SJSA1 (cell line): ENCODE measurements around the gene MTNR1A. TPM values are rescaled to one million over a fixed set of nuclear protein-coding genes. Genes with fewer than 3 reads are reported as not detected.

Experiments used
- DNase-seq, 2 experiments: peaks; one replicate each; pipeline ENCODE4 v3.0.0-alpha.2; 2015 to 2020; ENCODE audit warnings: low spot score in 2 of 2, low read depth in 1 of 2
- H3K27ac ChIP-seq: fragments of 250-450 bp; sonication (Bioruptor Pico); 2 replicates; pipeline ENCODE4 v1.5.1; 2020; ENCODE audit warnings: mild to moderate bottlenecking, moderate library complexity
- H3K27me3 ChIP-seq: fragments of 250-450 bp; sonication (Bioruptor Pico); replicated peaks from 2 replicates; pipeline ENCODE4 v1.5.1; 2020; ENCODE audit warnings: mild to moderate bottlenecking, moderate library complexity
- H3K36me3 ChIP-seq: fragments of 250-450 bp; sonication (Bioruptor Pico); 2 replicates; pipeline ENCODE4 v1.5.1; 2020; ENCODE audit warnings: mild to moderate bottlenecking
- H3K4me1 ChIP-seq: fragments of 250-450 bp; sonication (Bioruptor Pico); replicated peaks from 2 replicates; pipeline ENCODE4 v1.6.1; 2021; ENCODE audit warnings: mild to moderate bottlenecking
- H3K4me3 ChIP-seq: fragments of 250-450 bp; sonication (Bioruptor Pico); 2 replicates; pipeline ENCODE4 v1.5.1; 2020; ENCODE audit warnings: mild to moderate bottlenecking
- H3K9me3 ChIP-seq: fragments of 250-450 bp; sonication (Bioruptor Pico); replicated peaks from 2 replicates; pipeline ENCODE4 v1.5.1; 2020; ENCODE audit warnings: mild to moderate bottlenecking
- total RNA-seq: library from RNA; depleted of rRNA; stranded (reverse); fragments of >200 nt; shearing (Covaris generic); gene quantifications from 2 replicates; pipeline ENCODE4 v1.2.3, GENCODE V29; 2014; rRNA removed

Gene MTNR1A
- total RNA-seq, 1 experiment from 2014 or later = 0.13 TPM

DNA sequence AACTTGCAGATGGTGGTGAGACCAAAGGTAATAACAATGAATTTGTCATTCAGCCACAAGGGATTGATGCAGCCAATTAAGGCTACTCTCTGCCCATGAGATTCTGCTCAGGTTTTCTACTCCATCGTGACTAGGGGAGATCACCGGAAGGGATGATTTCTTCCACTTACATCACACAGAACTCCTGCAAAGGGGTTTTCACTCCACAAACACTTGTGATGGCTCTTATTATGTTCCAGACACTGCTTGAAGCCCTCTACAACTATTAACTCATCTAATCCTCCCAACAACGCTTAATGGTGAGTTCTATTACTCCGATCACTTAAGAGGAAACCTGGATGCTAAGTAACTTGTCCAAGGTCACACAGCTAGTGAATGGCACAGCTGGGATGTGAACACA is 55.9 kb downstream of the MTNR1A start:
- Histone ChIP-seq H3K9me3 (no peaks in the 10 kb centered on the region; the same call in 1 of the 2 replicates), H3K4me1 (peaks cover 7% of the 10 kb centered on the region), H3K27me3 (no peaks in the 10 kb centered on the region), H3K27ac (no peak overlapping the region), H3K4me3 (no peak overlapping the region), H3K36me3 (no peaks in the 10 kb centered on the region)
- no peak for DNase-seq

- no peak overlapping the region for H3K27ac ChIP-seq
- no peak for DNase-seq
- no peaks in the 10 kb centered on the region; the same call in 1 of the 2 replicates for H3K36me3 ChIP-seq
- H3K4me1 ChIP-seq = peaks cover 7% of the 10 kb centered on the region
- no peak overlapping the region for H3K4me3 ChIP-seq
- H3K27me3 ChIP-seq = no peaks in the 10 kb centered on the region
- no peaks in the 10 kb centered on the region; the same call in 1 of the 2 replicates for H3K9me3 ChIP-seq
Observed at GRCh38 chr4:186497043-186497442, 58.3 kb downstream of the MTNR1A start.

- H3K4me1 ChIP-seq = no peaks in the 10 kb centered on the region
- no peaks in the 10 kb centered on the region for H3K27me3 ChIP-seq
- no peak overlapping the region for H3K4me3 ChIP-seq
- no peak for DNase-seq
- no peaks in the 10 kb centered on the region; the same call in 1 of the 2 replicates for H3K36me3 ChIP-seq
- no peak overlapping the region for H3K27ac ChIP-seq
- no peaks in the 10 kb centered on the region for H3K9me3 ChIP-seq
Observed at GRCh38 chr4:186494496-186494895, 60.9 kb downstream of the MTNR1A start.

DNA sequence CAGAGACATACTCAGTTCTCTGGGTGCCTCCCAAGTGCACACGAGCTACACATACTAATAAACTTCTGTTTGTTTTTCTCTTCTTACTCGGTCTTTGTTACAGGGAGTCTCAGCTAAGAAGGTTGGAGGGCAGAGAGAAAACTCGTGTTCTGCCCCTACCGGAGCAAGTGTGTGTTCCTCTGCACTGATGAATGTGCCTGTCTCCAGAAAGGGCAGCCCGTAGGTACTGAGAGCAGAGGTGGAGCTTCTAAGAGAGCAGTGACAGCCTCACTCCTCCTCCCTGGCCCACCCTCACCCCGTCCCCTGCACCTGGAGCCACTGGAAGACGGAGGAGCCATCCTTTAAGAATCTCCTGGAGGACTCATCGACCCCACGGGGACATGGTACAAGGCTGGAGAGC is 67.6 kb downstream of the MTNR1A start:
- Histone ChIP-seq H3K4me1 (peaks cover 49% of the 10 kb centered on the region), H3K9me3 (no peaks in the 10 kb centered on the region), H3K36me3 (no peaks in the 10 kb centered on the region), H3K27ac (no peak overlapping the region), H3K27me3 (no peaks in the 10 kb centered on the region), H3K4me3 (peak overlapping the region; percentile 12)
- peak in 1 of 2 experiments; percentile 48 for DNase-seq

DNA sequence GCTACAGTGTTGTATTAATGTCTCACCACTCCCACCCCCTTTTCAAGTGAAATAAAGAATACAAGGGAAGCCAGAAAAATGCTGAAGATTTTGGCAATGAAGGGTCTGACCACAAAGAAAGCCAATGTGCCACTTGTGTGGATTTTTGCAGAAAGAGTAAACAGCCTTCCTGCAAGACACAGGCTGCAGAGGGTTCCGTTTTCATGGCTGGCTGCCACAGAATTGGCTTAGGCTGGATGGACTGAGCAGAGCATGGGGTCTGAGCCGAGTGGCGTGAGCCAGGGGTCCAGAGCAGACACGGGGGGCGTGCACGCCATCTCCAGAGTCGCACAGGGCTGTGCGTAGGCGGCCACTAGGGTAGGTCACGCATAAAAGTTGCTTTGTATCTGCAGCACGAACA is 69.2 kb downstream of the MTNR1A start:
- DNase-seq = peak; percentile 71 to 85
- Histone ChIP-seq H3K36me3 (no peaks in the 10 kb centered on the region), H3K4me1 (peaks cover 63% of the 10 kb centered on the region)

GRCh38 chr4:186485561-186486062 is 69.8 kb downstream of the MTNR1A start:
- H3K27me3 ChIP-seq = no peaks in the 10 kb centered on the region
- peak overlapping the region; percentile 36 for H3K4me3 ChIP-seq
- H3K27ac ChIP-seq = peak overlapping the region; percentile 91
- DNase-seq = peak; percentile 73 to 81
- H3K36me3 ChIP-seq = no peaks in the 10 kb centered on the region
- peaks cover 66% of the 10 kb centered on the region for H3K4me1 ChIP-seq
- no peaks in the 10 kb centered on the region for H3K9me3 ChIP-seq

More for the DNA sequence above, 69.2 kb downstream of the MTNR1A start:
- H3K9me3 ChIP-seq = no peaks in the 10 kb centered on the region
- H3K4me3 ChIP-seq = peak overlapping the region; percentile 36
- H3K27me3 ChIP-seq = no peaks in the 10 kb centered on the region
- H3K27ac ChIP-seq = peak overlapping the region; percentile 91

DNA sequence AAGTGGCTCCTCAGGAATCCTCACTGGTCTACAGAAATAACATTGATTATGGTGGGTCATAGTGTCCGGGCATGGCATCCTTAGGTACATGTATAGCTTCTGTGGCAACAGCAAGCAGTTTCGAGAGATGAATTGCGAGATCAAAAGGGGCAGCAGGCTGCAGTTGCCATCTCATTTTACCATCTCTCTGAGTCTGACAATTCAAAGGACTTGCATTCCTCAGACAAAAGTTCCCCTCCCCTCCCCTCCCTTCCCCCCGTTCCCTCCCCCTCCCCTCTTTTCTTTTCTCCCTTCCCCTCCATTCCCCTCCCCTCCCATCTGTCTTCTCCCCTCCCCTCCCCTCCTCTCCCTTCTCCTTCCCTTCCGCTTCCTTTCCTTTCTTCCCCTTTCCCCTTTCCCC is 70.2 kb downstream of the MTNR1A start:
- H3K27ac ChIP-seq = peak overlapping the region; percentile 91
- no peaks in the 10 kb centered on the region for H3K36me3 ChIP-seq
- no peak for DNase-seq
- no peaks in the 10 kb centered on the region for H3K9me3 ChIP-seq
- H3K4me3 ChIP-seq = peak overlapping the region; percentile 36
- H3K27me3 ChIP-seq = no peaks in the 10 kb centered on the region
- H3K4me1 ChIP-seq = peaks cover 66% of the 10 kb centered on the region

GRCh38 chr4:186483656-186484055 is 71.7 kb downstream of the MTNR1A start:
- Histone ChIP-seq H3K9me3 (no peaks in the 10 kb centered on the region), H3K27me3 (no peaks in the 10 kb centered on the region), H3K36me3 (no peaks in the 10 kb centered on the region)

More at GRCh38 chr4:186483656-186484055, 71.7 kb downstream of the MTNR1A start:
- DNase-seq = peak; percentile 93 to 96
- Histone ChIP-seq H3K4me1 (peaks cover 66% of the 10 kb centered on the region), H3K4me3 (no peak overlapping the region), H3K27ac (peak overlapping the region; percentile 92)

Other genes starting within 250 kb of the MTNR1A start
- 338 and 483 TPM in 2 replicates for gene FAT1, start 168.3 kb upstream of the MTNR1A start, total RNA-seq